ENCODE measurements around the gene PLCXD3.

Gene PLCXD3

GRCh38 chr5:41336471-41336870, 173.9 kb downstream of the PLCXD3 start:
- Histone ChIP-seq H3K9me3 (ENCODE audit: insufficient read depth, low read depth, low read length) (no peaks in the 10 kb centered on the region), H2BK5ac (ENCODE audit: low read depth, low read length, poor library complexity) (no peak overlapping the region), H3K27ac (ENCODE audit: low read depth, low read length) (peak overlapping the region; percentile 19), H3K9ac (ENCODE audit: low read length) (no peak overlapping the region), H4K8ac (ENCODE audit: low read depth, low read length) (no peak overlapping the region), H3K4me1 (ENCODE audit: control insufficient read depth in 1 of 2, insufficient read depth in 2 of 2, low read length in 2 of 2) (peaks cover 0 to 2% of the 10 kb centered on the region in 2 experiments), H4K12ac (ENCODE audit: low read depth, low read length) (no peak overlapping the region), H3K27me3 (ENCODE audit: insufficient read depth, low read length) (no peaks in the 10 kb centered on the region), H2BK12ac (ENCODE audit: low read length) (no peak overlapping the region), H2AK5ac (ENCODE audit: low read length) (no peak overlapping the region), H3K14ac (ENCODE audit: low read length) (peak overlapping the region; percentile 30), H3K4me3 (ENCODE audit: low read depth, low read length) (no peak overlapping the region), H3K18ac (ENCODE audit: low read length) (no peak overlapping the region), H3K36me3 (ENCODE audit: control insufficient read depth in 1 of 2, insufficient read depth in 2 of 2, low read length in 2 of 2) (no peaks in the 10 kb centered on the region), H3K4me2 (ENCODE audit: low read length) (no peak overlapping the region), H4K91ac (ENCODE audit: low read depth, low read length) (no peak overlapping the region), H2AFZ (ENCODE audit: insufficient read depth, low read length, poor library complexity) (no peak overlapping the region), H3K79me2 (ENCODE audit: control insufficient read depth, insufficient read depth, low read length, poor library complexity) (no peaks in the 10 kb centered on the region), H3K4ac (ENCODE audit: low read depth, low read length) (no peak overlapping the region), H2BK120ac (ENCODE audit: insufficient read depth, low read length, poor library complexity) (peak overlapping the region; percentile 51), H3K79me1 (ENCODE audit: low read length) (no peaks in the 10 kb centered on the region), H3K23ac (ENCODE audit: low read length) (no peak overlapping the region)
- peak in 1 of 2 donors; percentile 24 for DNase-seq
- WGBS (ENCODE audit: extremely low coverage, insufficient coverage, insufficient read length), result no CpG with 5 or more reads among the region's 1 CpG

GRCh38 chr5:41335596-41336181, 174.7 kb downstream of the PLCXD3 start:
- Histone ChIP-seq H4K12ac (ENCODE audit: low read depth, low read length) (no peak overlapping the region), H3K23ac (ENCODE audit: low read length) (no peak overlapping the region), H2BK5ac (ENCODE audit: low read depth, low read length, poor library complexity) (no peak overlapping the region), H3K4me2 (ENCODE audit: low read length) (no peak overlapping the region), H2BK12ac (ENCODE audit: low read length) (no peak overlapping the region), H4K8ac (ENCODE audit: low read depth, low read length) (no peak overlapping the region), H3K4ac (ENCODE audit: low read depth, low read length) (no peak overlapping the region), H3K27me3 (ENCODE audit: insufficient read depth, low read length) (no peaks in the 10 kb centered on the region), H3K36me3 (ENCODE audit: control insufficient read depth in 1 of 2, insufficient read depth in 2 of 2, low read length in 2 of 2) (no peaks in the 10 kb centered on the region), H3K4me1 (ENCODE audit: control insufficient read depth in 1 of 2, insufficient read depth in 2 of 2, low read length in 2 of 2) (peaks cover 0 to 2% of the 10 kb centered on the region in 2 experiments), H3K4me3 (ENCODE audit: low read depth, low read length) (no peak overlapping the region), H3K79me1 (ENCODE audit: low read length) (no peaks in the 10 kb centered on the region), H3K9ac (ENCODE audit: low read length) (no peak overlapping the region), H2AFZ (ENCODE audit: insufficient read depth, low read length, poor library complexity) (no peak overlapping the region), H3K14ac (ENCODE audit: low read length) (no peak overlapping the region), H4K91ac (ENCODE audit: low read depth, low read length) (no peak overlapping the region), H3K9me3 (ENCODE audit: insufficient read depth, low read depth, low read length) (no peaks in the 10 kb centered on the region), H2AK5ac (ENCODE audit: low read length) (no peak overlapping the region), H3K27ac (ENCODE audit: low read depth, low read length) (no peak overlapping the region), H2BK120ac (ENCODE audit: insufficient read depth, low read length, poor library complexity) (no peak overlapping the region), H3K18ac (ENCODE audit: low read length) (no peak overlapping the region), H3K79me2 (ENCODE audit: control insufficient read depth, insufficient read depth, low read length, poor library complexity) (no peaks in the 10 kb centered on the region)
- no CpG with 5 or more reads among the region's 4 CpGs for WGBS (ENCODE audit: extremely low coverage, insufficient coverage, insufficient read length)
- no peak for DNase-seq

GRCh38 chr5:41334758-41335157, 175.6 kb downstream of the PLCXD3 start:
- Histone ChIP-seq H3K4me3 (ENCODE audit: low read depth, low read length) (no peak overlapping the region), H3K4me1 (ENCODE audit: control insufficient read depth in 1 of 2, insufficient read depth in 2 of 2, low read length in 2 of 2) (peaks cover 0 to 2% of the 10 kb centered on the region in 2 experiments), H3K36me3 (ENCODE audit: control insufficient read depth in 1 of 2, insufficient read depth in 2 of 2, low read length in 2 of 2) (no peaks in the 10 kb centered on the region), H3K27me3 (ENCODE audit: insufficient read depth, low read length) (no peaks in the 10 kb centered on the region), H2AFZ (ENCODE audit: insufficient read depth, low read length, poor library complexity) (no peak overlapping the region), H3K79me1 (ENCODE audit: low read length) (no peaks in the 10 kb centered on the region), H2BK12ac (ENCODE audit: low read length) (no peak overlapping the region), H3K9ac (ENCODE audit: low read length) (no peak overlapping the region), H3K14ac (ENCODE audit: low read length) (no peak overlapping the region), H2BK5ac (ENCODE audit: low read depth, low read length, poor library complexity) (no peak overlapping the region), H3K18ac (ENCODE audit: low read length) (no peak overlapping the region), H4K8ac (ENCODE audit: low read depth, low read length) (no peak overlapping the region), H3K79me2 (ENCODE audit: control insufficient read depth, insufficient read depth, low read length, poor library complexity) (no peaks in the 10 kb centered on the region), H3K4ac (ENCODE audit: low read depth, low read length) (no peak overlapping the region), H4K91ac (ENCODE audit: low read depth, low read length) (no peak overlapping the region), H3K4me2 (ENCODE audit: low read length) (no peak overlapping the region), H3K27ac (ENCODE audit: low read depth, low read length) (no peak overlapping the region), H3K9me3 (ENCODE audit: insufficient read depth, low read depth, low read length) (no peaks in the 10 kb centered on the region), H3K23ac (ENCODE audit: low read length) (no peak overlapping the region), H2BK120ac (ENCODE audit: insufficient read depth, low read length, poor library complexity) (no peak overlapping the region), H4K12ac (ENCODE audit: low read depth, low read length) (no peak overlapping the region), H2AK5ac (ENCODE audit: low read length) (no peak overlapping the region)
- no peak for DNase-seq
- WGBS (ENCODE audit: extremely low coverage, insufficient coverage, insufficient read length), result no CpG with 5 or more reads among the region's 5 CpGs

- no peaks in the 10 kb centered on the region for H3K27me3 ChIP-seq (ENCODE audit: insufficient read depth, low read length)
- no peak for DNase-seq
- H2AFZ ChIP-seq (ENCODE audit: insufficient read depth, low read length, poor library complexity), result no peak overlapping the region
- H2BK5ac ChIP-seq (ENCODE audit: low read depth, low read length, poor library complexity), result no peak overlapping the region
- no peak overlapping the region for H3K4ac ChIP-seq (ENCODE audit: low read depth, low read length)
- H3K4me2 ChIP-seq (ENCODE audit: low read length), result no peak overlapping the region
- H3K36me3 ChIP-seq (ENCODE audit: control insufficient read depth in 1 of 2, insufficient read depth in 2 of 2, low read length in 2 of 2), result no peaks in the 10 kb centered on the region
- no CpG with 5 or more reads among the region's 1 CpG for WGBS (ENCODE audit: extremely low coverage, insufficient coverage, insufficient read length)
- no peak overlapping the region for H3K9ac ChIP-seq (ENCODE audit: low read length)
- no peak overlapping the region for H2BK12ac ChIP-seq (ENCODE audit: low read length)
- H2BK120ac ChIP-seq (ENCODE audit: insufficient read depth, low read length, poor library complexity), result no peak overlapping the region
- H3K18ac ChIP-seq (ENCODE audit: low read length), result no peak overlapping the region
- no peak overlapping the region for H2AK5ac ChIP-seq (ENCODE audit: low read length)
- H3K9me3 ChIP-seq (ENCODE audit: insufficient read depth, low read depth, low read length), result no peaks in the 10 kb centered on the region
- H3K79me1 ChIP-seq (ENCODE audit: low read length), result no peaks in the 10 kb centered on the region
- peaks cover 0 to 2% of the 10 kb centered on the region in 2 experiments for H3K4me1 ChIP-seq (ENCODE audit: control insufficient read depth in 1 of 2, insufficient read depth in 2 of 2, low read length in 2 of 2)
- no peak overlapping the region for H4K12ac ChIP-seq (ENCODE audit: low read depth, low read length)
- H4K91ac ChIP-seq (ENCODE audit: low read depth, low read length), result no peak overlapping the region
- H3K23ac ChIP-seq (ENCODE audit: low read length), result no peak overlapping the region
- H4K8ac ChIP-seq (ENCODE audit: low read depth, low read length), result no peak overlapping the region
- H3K27ac ChIP-seq (ENCODE audit: low read depth, low read length), result no peak overlapping the region
- H3K14ac ChIP-seq (ENCODE audit: low read length), result no peak overlapping the region
- H3K4me3 ChIP-seq (ENCODE audit: low read depth, low read length), result no peak overlapping the region
- no peaks in the 10 kb centered on the region for H3K79me2 ChIP-seq (ENCODE audit: control insufficient read depth, insufficient read depth, low read length, poor library complexity)
These were observed 176.2 kb downstream of the PLCXD3 start for GRCh38 chr5:41334221-41334620.

All from trophoblast cell (in vitro differentiated cells and primary cell).